Activated effector memory CD4-positive, alpha-beta T cell treated with anti-CD3 and anti-CD28 coated beads, Interleukin-2, amount 50 U/mL, for 16 hours (primary cell): ENCODE data around the gene SMG5.

Source experiments
- DNase-seq: peaks from one replicate; pipeline ENCODE4 v3.0.0-alpha.2; 2020

The SMG5 gene

DNA sequence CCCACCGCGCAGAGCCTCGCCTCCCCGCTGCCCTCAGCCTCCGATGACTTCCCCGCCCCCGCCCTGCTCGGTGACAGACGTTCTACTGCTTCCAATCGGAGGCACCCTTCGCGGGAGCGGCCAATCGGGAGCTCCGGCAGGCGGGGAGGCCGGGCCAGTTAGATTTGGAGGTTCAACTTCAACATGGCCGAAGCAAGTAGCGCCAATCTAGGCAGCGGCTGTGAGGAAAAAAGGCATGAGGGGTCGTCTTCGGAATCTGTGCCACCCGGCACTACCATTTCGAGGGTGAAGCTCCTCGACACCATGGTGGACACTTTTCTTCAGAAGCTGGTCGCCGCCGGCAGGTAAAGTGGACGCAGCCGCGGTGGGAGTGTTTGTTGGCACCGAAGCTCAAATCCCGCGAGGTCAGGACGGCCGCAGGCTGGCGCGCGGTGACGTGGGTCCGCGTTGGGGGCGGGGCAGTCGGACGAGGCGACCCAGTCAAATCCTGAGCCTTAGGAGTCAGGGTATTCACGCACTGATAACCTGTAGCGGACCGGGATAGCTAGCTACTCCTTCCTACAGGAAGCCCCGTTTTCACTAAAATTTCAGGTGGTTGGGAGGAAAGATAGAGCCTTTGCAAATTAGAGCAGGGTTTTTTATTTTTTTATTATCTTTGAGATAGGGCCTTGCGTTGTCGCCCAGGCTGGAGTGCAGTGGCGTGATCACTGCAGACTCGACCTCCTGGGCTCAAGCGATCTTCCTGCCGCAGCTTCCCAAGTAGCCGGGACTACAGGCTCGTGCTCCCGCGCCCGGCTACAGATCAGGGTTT lies 69.6 kb downstream of the SMG5 start, which contains the start of gene PMF1:
Gene PMF1 (plus strand): TSS at position 175 of the 811 bp plus-strand sequence. CDS start 9 bp downstream, at position 184.
- peak; percentile 98 for DNase-seq

DNA sequence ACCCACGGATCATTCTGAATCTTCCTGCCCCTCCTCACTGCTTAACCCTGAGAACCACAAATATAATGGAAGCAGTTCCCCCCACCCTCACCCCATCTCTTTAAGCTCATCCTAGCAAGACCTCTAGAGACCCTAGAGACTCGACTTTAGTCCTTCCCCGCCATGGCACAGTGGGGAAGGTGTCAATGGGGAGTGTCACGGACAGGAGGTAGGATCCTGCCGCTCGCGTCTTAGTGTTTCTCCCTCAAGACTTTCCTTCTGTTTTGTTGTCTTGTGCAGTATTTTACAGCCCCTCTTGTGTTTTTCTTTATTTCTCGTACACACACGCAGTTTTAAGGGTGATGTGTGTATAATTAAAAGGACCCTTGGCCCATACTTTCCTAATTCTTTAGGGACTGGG lies 70.5 kb downstream of the SMG5 start:
- DNase-seq: no peak

DNA sequence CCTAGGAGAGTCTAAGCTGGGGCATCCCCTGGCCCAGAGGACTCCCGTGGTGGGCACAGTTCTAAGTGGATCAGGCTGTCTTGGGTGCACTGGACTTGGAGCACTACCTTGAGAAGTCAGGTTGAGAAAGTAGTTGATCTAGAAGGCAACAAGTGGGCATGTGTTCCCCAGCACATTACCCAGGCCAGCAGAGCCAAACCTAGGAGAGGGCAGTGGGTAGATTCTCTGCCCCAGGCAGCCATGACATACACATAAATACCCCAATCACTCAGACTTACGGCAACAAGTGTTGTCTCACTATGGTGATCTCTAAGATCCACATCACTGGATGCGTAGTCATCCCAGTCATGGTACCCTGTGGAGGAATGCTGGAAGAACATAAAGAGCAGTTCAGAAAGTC lies 71.4 kb downstream of the SMG5 start:
- DNase-seq: no peak

DNA sequence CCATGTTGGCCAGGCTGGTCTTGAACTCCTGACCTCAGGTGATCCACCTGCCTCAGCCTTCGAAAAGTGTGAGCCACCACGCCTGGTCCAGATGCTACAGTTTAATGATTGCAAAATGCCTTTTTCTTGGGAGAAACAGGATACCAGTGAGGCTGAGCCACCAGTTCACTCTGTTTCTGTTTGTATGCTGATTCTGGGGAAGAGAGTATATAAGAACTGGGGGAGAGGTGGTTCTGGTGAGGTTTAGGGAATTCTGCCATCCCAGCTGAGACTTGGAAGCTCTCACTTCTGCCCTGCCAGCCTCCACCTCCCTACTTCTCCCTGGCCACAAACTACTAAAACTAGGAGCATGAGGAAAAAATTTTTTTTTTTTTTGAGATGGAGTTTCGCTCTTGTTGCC lies 77.9 kb downstream of the SMG5 start:
- DNase-seq: no peak

DNA sequence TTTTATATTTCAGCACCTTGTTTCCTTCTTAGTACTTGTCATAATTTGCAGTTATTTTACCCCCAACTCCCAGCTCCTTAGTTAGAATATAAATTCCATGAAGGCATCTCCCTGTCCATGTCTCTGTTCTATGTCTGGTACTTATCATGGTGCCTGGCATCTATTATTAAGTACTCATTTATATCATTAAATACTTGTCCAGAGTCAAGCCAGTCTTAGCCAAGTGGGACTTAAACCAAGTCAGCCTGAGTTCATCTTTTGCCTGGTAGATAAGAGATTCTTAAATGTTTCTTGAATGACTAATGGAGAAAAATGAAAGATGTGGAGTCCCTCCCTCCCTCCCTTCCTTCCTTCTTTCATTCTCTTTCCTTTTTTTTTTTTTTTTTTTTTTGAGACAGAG lies 79.3 kb downstream of the SMG5 start:
- DNase-seq: no peak

DNA sequence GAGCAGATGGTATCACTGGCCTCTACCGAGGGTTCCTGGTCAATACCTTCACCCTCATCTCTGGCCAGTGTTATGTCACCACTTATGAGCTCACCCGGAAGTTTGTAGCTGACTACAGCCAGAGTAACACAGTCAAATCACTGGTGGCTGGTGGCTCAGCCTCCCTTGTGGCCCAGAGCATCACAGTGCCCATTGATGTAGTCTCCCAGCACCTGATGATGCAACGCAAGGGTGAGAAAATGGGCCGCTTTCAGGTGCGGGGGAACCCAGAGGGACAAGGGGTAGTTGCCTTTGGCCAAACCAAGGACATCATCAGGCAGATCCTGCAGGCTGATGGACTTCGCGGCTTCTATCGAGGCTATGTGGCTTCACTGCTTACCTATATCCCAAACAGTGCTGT lies 82.6 kb downstream of the SMG5 start:
- DNase-seq: peak; percentile 57
